WTC11 (cell line): ENCODE measurements around the gene SNX17. TPM values are rescaled to one million over a fixed set of nuclear protein-coding genes. Genes with fewer than 3 reads are reported as not detected.

Experiments
- ATAC-seq: fragments of 200-7000 bp; cut with Tn5 transposase; 2 replicates; pipeline ENCODE4 v1.10.0; 2021; ENCODE audit warnings: mild to moderate bottlenecking, moderate library complexity
- CTCF ChIA-PET: fragments of 300-600 bp; sonication (Branson Sonifier 250); formaldehyde crosslinking; loops from one replicate; lab custom pipeline; 2021; ENCODE audit warnings: antibody characterized with exemption; lab: Charles Lee
- POLR2A ChIA-PET: fragments of 350-600 bp; sonication (Branson Sonifier 250); formaldehyde crosslinking; loops from one replicate; lab custom pipeline; 2021; ENCODE audit warnings: antibody characterized with exemption; lab: Charles Lee
- DNase-seq: peaks from one replicate; pipeline ENCODE4 v3.0.0; 2021; ENCODE audit warnings: low spot score
- H3K27ac Mint-ChIP-seq: 2 replicates; pipeline ENCODE4 v1.8.0; 2021; ENCODE audit warnings: mixed read lengths
- H3K27me3 Mint-ChIP-seq: 2 replicates; pipeline ENCODE4 v1.8.0; 2021; ENCODE audit warnings: low read depth, mild to moderate bottlenecking, moderate library complexity, mixed read lengths
- H3K36me3 Mint-ChIP-seq: 2 replicates; pipeline ENCODE4 v1.8.0; 2021; ENCODE audit warnings: mixed read lengths
- H3K4me1 Mint-ChIP-seq: 2 replicates; pipeline ENCODE4 v1.8.0; 2022; ENCODE audit warnings: mixed read lengths
- H3K4me3 Mint-ChIP-seq: 2 replicates; pipeline ENCODE4 v1.8.0; 2021; ENCODE audit warnings: mild to moderate bottlenecking, moderate library complexity, mixed read lengths
- H3K9me3 Mint-ChIP-seq: 2 replicates; pipeline ENCODE4 v1.8.0; 2021; ENCODE audit warnings: mixed read lengths
- CREM ChIP-seq: sonication (generic); formaldehyde crosslinking; IDR thresholded peaks from 2 replicates; pipeline ENCODE4 v1.8.1; 2022; ENCODE audit warnings: mild to moderate bottlenecking, missing genetic modification reagents, moderate library complexity
- GABPB1 ChIP-seq: sonication (generic); formaldehyde crosslinking; IDR thresholded peaks from 2 replicates; pipeline ENCODE4 v1.8.1; 2023; ENCODE audit warnings: mild to moderate bottlenecking, missing genetic modification reagents
- GTF2I ChIP-seq: fragments of 250-450 bp; sonication (Bioruptor Pico); conservative IDR thresholded peaks from 2 replicates; pipeline ENCODE4 v1.4.0; 2021; ENCODE audit warnings: mild to moderate bottlenecking
- HMGA2 ChIP-seq: fragments of 250-450 bp; sonication (Bioruptor Pico); IDR thresholded peaks from 2 replicates; pipeline ENCODE4 v1.4.0; 2021; ENCODE audit warnings: mild to moderate bottlenecking, moderate library complexity
- IRF2 ChIP-seq: sonication (generic); formaldehyde crosslinking; IDR thresholded peaks from 2 replicates; pipeline ENCODE4 v1.8.0; 2022; ENCODE audit warnings: low read depth, missing genetic modification reagents, borderline replicate concordance
- MYBL2 ChIP-seq: sonication (generic); formaldehyde crosslinking; IDR thresholded peaks from 2 replicates; pipeline ENCODE4 v1.8.1; 2023; ENCODE audit warnings: mild to moderate bottlenecking, moderate library complexity, missing genetic modification reagents
- NR1H2 ChIP-seq: sonication (generic); formaldehyde crosslinking; IDR thresholded peaks from 2 replicates; pipeline ENCODE4 v1.9.0; 2021; ENCODE audit warnings: mild to moderate bottlenecking, moderate library complexity, missing genetic modification reagents
- OVOL2 ChIP-seq: fragments of 250-450 bp; sonication (Bioruptor Pico); IDR thresholded peaks from 2 replicates; pipeline ENCODE4 v1.9.0; 2021; ENCODE audit warnings: mild to moderate bottlenecking, borderline replicate concordance
- TEAD1 ChIP-seq: sonication (generic); formaldehyde crosslinking; IDR thresholded peaks from 2 replicates; pipeline ENCODE4 v1.8.0; 2022; ENCODE audit warnings: mild to moderate bottlenecking, missing genetic modification reagents
- TP53 ChIP-seq: sonication (generic); formaldehyde crosslinking; IDR thresholded peaks from 2 replicates; pipeline ENCODE4 v1.8.1; 2023; ENCODE audit warnings: mild to moderate bottlenecking, missing genetic modification reagents
- ZNF138 ChIP-seq: sonication (generic); formaldehyde crosslinking; conservative IDR thresholded peaks from 2 replicates; pipeline ENCODE4 v1.8.1; 2022; ENCODE audit warnings: mild to moderate bottlenecking, moderate library complexity, missing genetic modification reagents
- total RNA-seq: library from RNA; stranded (reverse); gene quantifications from 3 replicates; pipeline ENCODE4 v1.2.3, GENCODE V29; 2021
- TF ChIP-seq, protein P1 (sequence below): sonication (generic); formaldehyde crosslinking; IDR thresholded peaks from 2 replicates; pipeline ENCODE4 v1.8.1; 2022; ENCODE audit warnings: low read depth, missing genetic modification reagents, borderline replicate concordance
- TF ChIP-seq, protein P2 (sequence below): sonication (generic); formaldehyde crosslinking; IDR thresholded peaks from 2 replicates; pipeline ENCODE4 v1.8.0; 2023; ENCODE audit warnings: missing genetic modification reagents
- TF ChIP-seq, protein P3 (sequence below): sonication (generic); formaldehyde crosslinking; IDR thresholded peaks from 2 replicates; pipeline ENCODE4 v1.8.0; 2022; ENCODE audit warnings: mild to moderate bottlenecking, missing genetic modification reagents
- TF ChIP-seq, protein P4 (sequence below): fragments of 250-450 bp; sonication (Bioruptor Pico); IDR thresholded peaks from 2 replicates; pipeline ENCODE4 v2.1.2; 2022; ENCODE audit warnings: mild to moderate bottlenecking, moderate library complexity
- TF ChIP-seq, protein P5 (sequence below): sonication (generic); formaldehyde crosslinking; IDR thresholded peaks from 2 replicates; pipeline ENCODE4 v1.8.1; 2023; ENCODE audit warnings: mild to moderate bottlenecking, missing genetic modification reagents, moderate library complexity
- TF ChIP-seq, protein P6 (sequence below): sonication (generic); formaldehyde crosslinking; IDR thresholded peaks from 2 replicates; pipeline ENCODE4 v1.8.1; 2022; ENCODE audit warnings: mild to moderate bottlenecking, missing genetic modification reagents, moderate library complexity, borderline replicate concordance

SNX17 gene
- total RNA-seq, 1 experiment from 2014 or later: 74.7 TPM

DNA sequence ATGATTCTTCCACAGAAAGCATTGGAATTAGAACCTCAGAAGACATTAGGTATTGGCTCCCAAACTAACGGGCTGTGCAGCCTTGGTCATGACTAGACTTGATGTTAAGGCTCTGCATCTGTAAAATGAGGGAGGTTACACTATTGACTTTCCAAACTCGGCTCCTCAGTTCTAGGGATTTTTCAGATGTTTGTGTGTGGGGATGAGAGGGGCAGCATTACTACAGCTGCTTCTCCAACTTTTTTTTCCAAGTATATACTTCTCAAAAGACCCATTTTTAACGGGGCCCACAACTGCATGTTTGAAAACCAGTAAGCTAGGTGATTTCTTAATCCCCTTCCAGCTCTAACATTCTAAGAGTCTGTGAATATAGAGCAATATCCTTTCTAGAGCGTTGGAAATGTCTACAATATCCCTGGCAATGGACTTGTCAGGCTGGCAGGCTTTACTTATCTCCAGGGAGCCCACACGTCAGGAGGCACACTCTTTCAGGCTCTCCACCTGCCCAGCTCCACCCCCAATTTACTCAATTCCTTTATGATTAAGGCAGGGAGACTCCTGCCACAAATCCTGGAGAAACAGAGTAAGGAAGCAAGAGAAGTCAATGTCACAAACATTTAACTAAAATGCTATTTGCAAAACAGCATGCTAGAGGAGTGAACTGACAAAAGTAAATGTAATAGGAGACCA is 46.7 kb upstream of the SNX17 start:
- H3K36me3 Mint-ChIP-seq: peaks cover 28% of the 10 kb centered on the region
- no peaks in the 10 kb centered on the region for H3K27me3 Mint-ChIP-seq
- peak overlapping the region; percentile 94 for H3K27ac Mint-ChIP-seq
- H3K9me3 Mint-ChIP-seq: no peaks in the 10 kb centered on the region
- peak overlapping the region; percentile 99 for H3K4me3 Mint-ChIP-seq
- TF ChIP-seq, protein P1, sequence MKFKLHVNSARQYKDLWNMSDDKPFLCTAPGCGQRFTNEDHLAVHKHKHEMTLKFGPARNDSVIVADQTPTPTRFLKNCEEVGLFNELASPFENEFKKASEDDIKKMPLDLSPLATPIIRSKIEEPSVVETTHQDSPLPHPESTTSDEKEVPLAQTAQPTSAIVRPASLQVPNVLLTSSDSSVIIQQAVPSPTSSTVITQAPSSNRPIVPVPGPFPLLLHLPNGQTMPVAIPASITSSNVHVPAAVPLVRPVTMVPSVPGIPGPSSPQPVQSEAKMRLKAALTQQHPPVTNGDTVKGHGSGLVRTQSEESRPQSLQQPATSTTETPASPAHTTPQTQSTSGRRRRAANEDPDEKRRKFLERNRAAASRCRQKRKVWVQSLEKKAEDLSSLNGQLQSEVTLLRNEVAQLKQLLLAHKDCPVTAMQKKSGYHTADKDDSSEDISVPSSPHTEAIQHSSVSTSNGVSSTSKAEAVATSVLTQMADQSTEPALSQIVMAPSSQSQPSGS (CRISPR knock-in tag): no peak
- TF ChIP-seq MYBL2 (CRISPR knock-in tag): no peak
- TF ChIP-seq, protein P2, sequence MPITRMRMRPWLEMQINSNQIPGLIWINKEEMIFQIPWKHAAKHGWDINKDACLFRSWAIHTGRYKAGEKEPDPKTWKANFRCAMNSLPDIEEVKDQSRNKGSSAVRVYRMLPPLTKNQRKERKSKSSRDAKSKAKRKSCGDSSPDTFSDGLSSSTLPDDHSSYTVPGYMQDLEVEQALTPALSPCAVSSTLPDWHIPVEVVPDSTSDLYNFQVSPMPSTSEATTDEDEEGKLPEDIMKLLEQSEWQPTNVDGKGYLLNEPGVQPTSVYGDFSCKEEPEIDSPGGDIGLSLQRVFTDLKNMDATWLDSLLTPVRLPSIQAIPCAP (CRISPR knock-in tag): no peak
- TF ChIP-seq, protein P3, sequence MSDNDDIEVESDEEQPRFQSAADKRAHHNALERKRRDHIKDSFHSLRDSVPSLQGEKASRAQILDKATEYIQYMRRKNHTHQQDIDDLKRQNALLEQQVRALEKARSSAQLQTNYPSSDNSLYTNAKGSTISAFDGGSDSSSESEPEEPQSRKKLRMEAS (CRISPR knock-in tag): no peak
- TF ChIP-seq, all 79 proteins: peak for 0
- ATAC-seq (no peak), DNase-seq (no peak)
- CTCF ChIA-PET: interaction anchor here (1.1 to 2.1 kb wide), 2 partner anchors 22 to 73 kb away, joined by 4 to 7 read pairs; no protein-coding TSS in a partner anchor
- POLR2A ChIA-PET: interaction anchor here (0.7 to 1.3 kb wide), 2 partner anchors 11 to 103 kb away, joined by 3 read pairs; no protein-coding TSS in a partner anchor
- H3K4me1 Mint-ChIP-seq: peaks cover 11% of the 10 kb centered on the region

DNA sequence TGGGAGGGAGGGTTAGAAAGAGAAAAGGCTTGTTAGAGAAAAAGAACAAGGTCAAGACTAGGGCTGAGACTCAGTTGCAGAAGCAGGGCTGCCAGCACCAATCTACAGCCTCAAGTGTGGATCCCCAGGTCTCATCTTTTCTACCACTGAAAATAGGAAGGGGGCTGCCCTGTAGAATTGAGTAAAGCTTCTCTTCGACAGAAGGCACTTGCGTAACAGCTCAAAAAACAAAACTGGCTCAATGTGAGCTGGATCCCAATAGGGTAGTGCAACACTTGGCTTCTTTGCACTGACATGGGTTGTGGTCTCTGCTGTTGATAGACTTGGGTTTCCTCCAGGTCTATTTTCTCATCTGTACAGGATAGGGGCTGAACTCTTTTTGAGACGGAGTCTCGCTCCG is 45.7 kb upstream of the SNX17 start:
- Mint-ChIP-seq H3K36me3 (peaks cover 33% of the 10 kb centered on the region), H3K4me1 (peaks cover 11% of the 10 kb centered on the region), H3K9me3 (no peaks in the 10 kb centered on the region), H3K4me3 (peak overlapping the region; percentile 2; the same call in 1 of the 2 replicates), H3K27me3 (no peaks in the 10 kb centered on the region), H3K27ac (peak overlapping the region; percentile 40)
- ATAC-seq (no peak), DNase-seq (no peak)
- ChIA-PET CTCF (interaction anchor here (2.1 kb wide), 1 partner anchor 23 kb away, joined by 7 read pairs; no protein-coding TSS in a partner anchor), POLR2A (no interaction called here)
- TF ChIP-seq TEAD1 (CRISPR knock-in tag) (no peak), IRF2 (CRISPR knock-in tag) (no peak), GTF2I (CRISPR knock-in tag) (no peak), HMGA2 (CRISPR knock-in tag) (no peak), NR1H2 (CRISPR knock-in tag) (no peak)

DNA sequence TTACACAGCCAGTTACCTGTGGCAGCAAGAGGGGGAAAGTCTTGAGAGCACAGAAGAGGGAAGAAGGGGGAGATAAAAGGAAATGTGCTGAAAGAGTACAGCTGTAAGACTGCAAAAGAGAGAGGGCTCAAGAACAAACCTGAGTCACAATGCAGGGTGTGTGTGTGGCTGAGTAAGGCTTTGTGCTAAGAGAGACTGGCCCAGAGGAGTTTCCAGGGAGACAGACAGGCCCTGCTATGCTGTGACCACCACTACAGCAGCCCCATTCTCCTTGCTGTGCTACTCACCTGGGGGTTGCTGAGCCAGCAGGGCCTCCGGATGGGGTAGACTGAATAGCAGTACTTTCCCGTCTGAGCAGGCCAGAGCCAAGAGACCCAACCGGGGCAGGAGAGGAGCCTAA is 35.1 kb upstream of the SNX17 start:
- Mint-ChIP-seq H3K27me3 (no peaks in the 10 kb centered on the region), H3K4me1 (no peaks in the 10 kb centered on the region), H3K36me3 (peaks cover 64% of the 10 kb centered on the region), H3K27ac (no peak overlapping the region), H3K4me3 (no peak overlapping the region), H3K9me3 (no peaks in the 10 kb centered on the region)
- CTCF ChIA-PET: no interaction called here
- no peak for ATAC-seq
- no peak for DNase-seq
- POLR2A ChIA-PET: no interaction called here
- TF ChIP-seq TP53 (no peak), OVOL2 (no peak), GABPB1 (no peak), ZNF138 (CRISPR knock-in tag) (no peak), CREM (CRISPR knock-in tag) (no peak)
- TF ChIP-seq, protein P4, sequence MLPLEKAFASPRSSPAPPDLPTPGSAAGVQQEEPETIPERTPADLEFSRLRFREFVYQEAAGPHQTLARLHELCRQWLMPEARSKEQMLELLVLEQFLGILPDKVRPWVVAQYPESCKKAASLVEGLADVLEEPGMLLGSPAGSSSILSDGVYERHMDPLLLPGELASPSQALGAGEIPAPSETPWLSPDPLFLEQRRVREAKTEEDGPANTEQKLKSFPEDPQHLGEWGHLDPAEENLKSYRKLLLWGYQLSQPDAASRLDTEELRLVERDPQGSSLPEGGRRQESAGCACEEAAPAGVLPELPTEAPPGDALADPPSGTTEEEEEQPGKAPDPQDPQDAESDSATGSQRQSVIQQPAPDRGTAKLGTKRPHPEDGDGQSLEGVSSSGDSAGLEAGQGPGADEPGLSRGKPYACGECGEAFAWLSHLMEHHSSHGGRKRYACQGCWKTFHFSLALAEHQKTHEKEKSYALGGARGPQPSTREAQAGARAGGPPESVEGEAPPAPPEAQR (CRISPR knock-in tag): no peak
- TF ChIP-seq, protein P5, sequence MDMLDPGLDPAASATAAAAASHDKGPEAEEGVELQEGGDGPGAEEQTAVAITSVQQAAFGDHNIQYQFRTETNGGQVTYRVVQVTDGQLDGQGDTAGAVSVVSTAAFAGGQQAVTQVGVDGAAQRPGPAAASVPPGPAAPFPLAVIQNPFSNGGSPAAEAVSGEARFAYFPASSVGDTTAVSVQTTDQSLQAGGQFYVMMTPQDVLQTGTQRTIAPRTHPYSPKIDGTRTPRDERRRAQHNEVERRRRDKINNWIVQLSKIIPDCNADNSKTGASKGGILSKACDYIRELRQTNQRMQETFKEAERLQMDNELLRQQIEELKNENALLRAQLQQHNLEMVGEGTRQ (CRISPR knock-in tag): no peak
- TF ChIP-seq, protein P6, sequence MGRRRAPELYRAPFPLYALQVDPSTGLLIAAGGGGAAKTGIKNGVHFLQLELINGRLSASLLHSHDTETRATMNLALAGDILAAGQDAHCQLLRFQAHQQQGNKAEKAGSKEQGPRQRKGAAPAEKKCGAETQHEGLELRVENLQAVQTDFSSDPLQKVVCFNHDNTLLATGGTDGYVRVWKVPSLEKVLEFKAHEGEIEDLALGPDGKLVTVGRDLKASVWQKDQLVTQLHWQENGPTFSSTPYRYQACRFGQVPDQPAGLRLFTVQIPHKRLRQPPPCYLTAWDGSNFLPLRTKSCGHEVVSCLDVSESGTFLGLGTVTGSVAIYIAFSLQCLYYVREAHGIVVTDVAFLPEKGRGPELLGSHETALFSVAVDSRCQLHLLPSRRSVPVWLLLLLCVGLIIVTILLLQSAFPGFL (CRISPR knock-in tag): no peak
